Eye (tissue), 1 donor: ENCODE results near the gene SCUBE1.
A peak's percentile ranks its signal among the peaks of the same experiment; 100 is the strongest.

ENCODE experiments used
- DNase-seq: peaks from one replicate; pipeline ENCODE4 v3.0.0-alpha.2; 2015

The SCUBE1 gene

DNA sequence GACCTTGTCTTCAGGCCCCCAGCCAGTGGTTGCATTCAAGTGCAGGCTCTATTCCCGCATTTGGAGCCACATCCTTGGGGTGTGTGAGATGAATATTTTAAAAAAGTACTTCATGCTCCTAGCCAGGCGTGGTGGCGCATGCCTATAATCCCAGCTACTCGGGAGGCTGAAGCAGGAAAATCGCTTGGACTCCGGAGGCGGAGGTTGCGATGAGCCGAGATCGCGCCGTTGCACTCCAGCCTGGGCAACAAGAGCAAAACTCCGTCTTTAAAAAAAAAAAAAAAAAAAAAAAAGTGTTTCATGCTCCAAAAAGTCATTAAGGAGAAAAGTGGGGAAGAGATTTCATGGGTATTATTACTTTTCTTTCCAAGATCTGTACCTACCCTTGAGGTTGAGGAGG is 18.0 kb downstream of the SCUBE1 start:
- no peak for DNase-seq

GRCh38 chr22:43320943-43321900 is 21.9 kb downstream of the SCUBE1 start:
- no peak for DNase-seq

GRCh38 chr22:43319661-43320486 is 23.3 kb downstream of the SCUBE1 start:
- DNase-seq = no peak

GRCh38 chr22:43317239-43317638 is 25.9 kb downstream of the SCUBE1 start:
- peak; percentile 71 for DNase-seq

DNA sequence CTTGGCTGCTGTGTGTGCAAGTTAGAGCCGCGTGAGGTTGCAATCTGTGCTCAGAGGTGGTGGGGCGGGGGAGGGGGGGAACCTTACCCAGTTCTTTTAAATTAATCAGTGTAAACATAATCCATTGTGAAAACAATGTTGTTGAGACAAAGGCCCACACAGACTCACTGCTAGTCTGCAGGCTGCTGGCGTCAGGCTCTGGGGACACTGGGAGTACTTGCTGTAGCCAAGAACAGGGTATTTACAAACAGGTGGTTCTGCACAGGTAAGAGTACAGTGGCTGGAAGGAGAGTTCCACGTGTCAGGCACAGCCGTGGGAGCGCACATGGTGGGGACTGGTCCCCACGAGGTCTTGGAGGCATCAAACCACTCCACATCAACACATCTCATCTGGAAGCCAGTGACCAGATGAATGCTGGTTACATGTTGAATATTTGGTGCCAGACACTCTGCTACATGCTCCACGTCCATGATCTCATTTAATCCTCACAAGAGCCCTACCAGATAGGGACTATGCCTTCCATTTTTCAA is 27.4 kb downstream of the SCUBE1 start:
- DNase-seq = no peak

GRCh38 chr22:43314611-43315010 is 28.6 kb downstream of the SCUBE1 start:
- no peak for DNase-seq

DNA sequence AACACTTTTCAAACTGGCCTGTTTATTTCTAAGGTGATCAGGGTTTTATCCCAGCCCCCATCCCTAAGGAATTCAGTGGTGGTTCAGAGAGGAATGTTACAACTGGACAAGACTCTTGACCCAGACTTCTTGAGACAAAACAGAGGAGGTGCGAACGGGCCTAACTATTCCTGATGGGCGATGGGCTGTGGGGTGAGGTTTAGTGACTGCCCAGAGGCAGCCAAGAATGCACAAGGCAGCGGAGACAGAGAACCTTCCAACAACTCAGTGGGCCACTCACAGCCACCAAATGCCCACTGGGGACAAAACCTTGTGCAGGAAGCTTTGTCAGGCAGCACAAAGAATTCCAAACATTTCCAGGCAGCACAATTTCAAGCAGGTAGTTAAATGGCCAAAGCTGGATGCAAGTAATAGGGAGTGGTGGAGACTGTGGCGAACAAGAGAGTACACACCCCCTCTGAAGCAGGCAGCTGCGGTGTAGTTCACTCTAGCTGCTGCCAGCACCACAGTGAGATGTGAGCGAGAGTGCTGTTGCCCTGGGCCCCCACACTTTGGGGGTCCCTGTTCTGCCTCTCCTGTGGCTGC is 29.2 kb downstream of the SCUBE1 start:
- no peak for DNase-seq

- DNase-seq = peak; percentile 59
Observed at GRCh38 chr22:43313244-43313889, 29.8 kb downstream of the SCUBE1 start.

- no peak for DNase-seq
Observed at GRCh38 chr22:43312608-43313007, 30.6 kb downstream of the SCUBE1 start.

DNA sequence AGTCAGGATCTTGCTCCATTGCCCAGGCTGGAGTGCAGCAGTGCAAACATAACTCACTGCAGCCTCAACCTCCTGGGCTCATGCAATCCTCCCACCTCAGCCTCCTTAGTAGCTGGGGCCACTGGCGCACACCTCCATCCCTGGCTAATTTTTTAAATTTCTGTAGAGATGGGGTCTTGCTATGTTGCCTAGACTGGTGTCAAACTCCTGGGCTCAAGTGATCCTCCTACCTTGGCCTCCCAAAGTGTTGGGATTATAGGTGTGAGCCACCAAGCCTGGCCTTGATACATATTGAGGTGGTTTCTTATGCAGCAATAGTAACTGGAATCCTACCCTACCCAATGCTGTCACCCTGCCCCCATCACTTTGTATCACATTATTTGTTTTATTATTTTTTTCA is 32.4 kb downstream of the SCUBE1 start:
- DNase-seq = no peak

DNA sequence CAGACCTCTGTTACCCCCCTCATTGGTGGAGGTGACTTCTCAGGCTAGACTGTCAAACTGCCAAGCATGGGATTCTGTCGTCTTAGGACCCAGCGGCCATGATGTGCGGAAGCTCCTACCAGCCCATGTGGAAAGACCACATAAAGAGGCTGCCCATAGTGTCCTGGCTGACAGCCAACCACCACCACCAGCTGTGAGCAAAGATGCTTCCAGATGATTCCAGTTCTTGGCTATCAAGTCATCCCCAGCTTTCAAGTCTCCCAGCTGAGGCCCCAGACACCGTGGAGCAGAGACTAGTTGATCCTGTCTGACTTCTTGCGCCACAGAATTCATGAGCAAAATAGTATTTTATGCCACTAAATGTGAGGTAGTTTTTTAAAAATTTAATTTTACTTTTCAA is 32.9 kb downstream of the SCUBE1 start:
- DNase-seq = peak; percentile 68

DNA sequence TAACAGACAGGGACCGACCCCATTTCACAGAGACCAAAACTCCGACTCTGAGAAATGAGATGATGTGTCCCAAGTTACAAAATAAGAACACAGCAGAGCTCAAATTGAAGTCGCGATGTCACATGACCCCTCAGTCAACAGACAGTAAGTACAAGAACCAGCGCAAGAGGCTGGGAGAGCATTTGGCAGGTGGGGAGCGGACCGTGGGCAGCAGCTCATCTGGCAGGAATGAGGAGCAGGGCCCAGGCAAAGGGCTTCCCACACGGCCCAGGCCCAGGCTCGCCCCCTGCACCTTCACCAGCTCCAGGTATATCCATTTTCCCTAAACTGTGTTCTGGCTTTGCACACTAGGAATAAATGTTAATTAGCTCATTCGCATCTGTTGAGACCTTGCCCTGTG is 34.3 kb downstream of the SCUBE1 start:
- no peak for DNase-seq

DNA sequence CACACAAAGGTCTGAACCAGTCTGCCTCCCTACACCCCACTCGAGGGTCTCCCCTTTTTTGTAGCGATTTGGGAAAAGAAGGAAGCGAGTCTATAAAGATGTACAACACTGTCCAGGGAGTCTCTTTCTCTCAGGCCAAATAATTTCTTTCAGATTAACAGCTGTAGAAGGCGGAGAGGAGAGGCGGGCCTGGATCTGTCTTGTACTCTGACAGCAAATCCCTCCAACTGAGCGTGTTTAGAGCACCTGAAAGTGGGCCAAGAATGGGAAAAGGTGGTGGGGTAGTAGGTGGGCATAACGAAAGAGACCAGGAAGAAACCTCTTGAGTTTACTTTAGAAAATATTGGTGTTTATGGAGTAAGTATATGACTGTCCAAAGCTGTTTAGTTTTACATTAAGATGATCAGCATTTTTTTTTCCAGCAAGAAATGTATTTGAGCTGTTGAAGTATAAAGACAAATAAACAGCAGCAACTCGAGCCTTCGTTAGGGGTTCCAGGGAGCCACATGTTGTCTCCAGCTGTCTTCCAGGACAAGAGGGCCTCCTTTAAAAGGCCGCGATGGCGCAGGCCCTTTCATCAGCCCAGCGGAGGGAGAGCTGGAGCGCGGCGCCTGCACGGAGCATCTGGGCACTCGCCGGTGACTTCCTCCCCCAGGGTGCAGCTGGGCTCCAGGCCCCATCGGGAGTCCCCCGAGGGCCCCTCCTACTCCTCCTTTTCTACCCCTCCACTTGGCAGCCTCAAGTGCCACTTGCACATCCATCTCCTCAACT is 34.9 kb downstream of the SCUBE1 start:
- DNase-seq = peak; percentile 50

DNA sequence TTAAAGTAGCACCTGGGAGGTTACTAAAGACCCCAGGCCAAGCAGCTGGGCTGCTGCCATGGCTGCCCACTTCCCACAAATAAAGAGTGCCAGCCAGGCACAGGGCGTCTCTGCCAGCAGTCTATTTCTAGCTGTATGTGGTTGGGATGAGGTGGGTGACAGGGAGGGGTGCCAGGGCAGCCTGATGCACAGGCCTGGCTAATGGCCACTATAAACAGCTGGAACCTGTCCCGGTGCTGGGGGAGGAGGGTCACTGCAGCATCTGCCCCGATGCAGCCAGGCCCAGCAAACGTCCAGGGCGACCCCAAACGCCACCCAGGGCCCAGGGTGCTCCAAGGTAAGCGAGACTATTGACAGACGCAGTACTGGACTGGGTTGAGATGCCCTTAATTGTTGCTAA is 37.4 kb downstream of the SCUBE1 start:
- DNase-seq = no peak

DNA sequence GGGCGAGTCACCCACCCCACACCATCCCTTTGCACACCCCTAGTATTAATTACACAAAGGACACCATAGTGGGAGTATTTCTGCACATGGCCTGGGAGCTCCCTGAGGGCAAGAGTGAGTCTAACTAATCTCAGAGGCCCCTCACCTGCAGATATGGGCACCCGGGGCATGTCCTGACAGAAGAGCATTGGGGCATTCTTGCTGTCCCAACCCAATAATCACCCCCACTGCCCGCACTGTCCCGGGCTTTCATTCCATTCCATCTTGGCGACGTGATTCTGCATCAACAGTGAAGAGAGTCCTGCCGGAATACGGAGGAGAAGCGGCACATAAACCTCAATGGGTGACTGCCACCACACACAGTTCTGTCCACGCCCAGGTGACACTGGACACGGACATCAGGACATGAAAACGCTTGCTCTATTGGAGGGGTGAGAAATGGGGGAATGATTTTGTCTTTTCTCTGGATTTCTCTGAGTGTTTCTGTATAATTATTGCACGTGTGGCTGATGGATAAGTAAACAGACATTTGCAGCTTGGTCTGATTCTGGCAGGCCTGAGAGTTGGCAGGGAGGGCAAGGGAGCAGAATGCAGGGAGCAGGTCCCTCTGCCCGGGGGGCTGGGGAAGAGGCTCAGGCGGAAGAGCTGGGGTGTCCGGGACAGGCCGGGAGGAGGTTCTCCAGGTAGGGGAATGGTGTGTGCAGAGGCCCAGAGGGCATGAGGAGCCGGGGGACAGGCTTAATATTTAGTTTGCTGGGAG is 38.2 kb downstream of the SCUBE1 start:
- no peak for DNase-seq

- no peak for DNase-seq
Observed at GRCh38 chr22:43303751-43304150, 39.4 kb downstream of the SCUBE1 start.

DNA sequence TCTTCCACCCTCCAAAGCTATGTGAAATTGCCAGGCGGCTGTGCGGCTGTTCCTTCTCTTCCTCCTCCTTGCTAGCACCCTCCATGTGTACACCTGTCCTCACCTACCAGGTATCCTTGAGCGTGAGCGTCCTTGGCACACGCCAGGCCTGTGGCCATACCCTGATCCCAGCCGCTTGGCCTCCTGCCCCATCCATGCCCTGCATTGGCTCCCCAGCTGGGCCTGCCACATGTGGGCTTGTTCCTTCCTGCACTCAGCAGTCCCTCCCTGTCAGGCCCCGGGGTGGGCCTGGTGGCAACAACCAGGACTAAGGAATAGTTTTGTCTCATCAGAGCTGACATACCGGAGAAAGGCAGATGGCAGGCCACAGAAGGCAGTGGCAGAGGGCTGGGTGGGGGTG is 40.0 kb downstream of the SCUBE1 start:
- no peak for DNase-seq

DNA sequence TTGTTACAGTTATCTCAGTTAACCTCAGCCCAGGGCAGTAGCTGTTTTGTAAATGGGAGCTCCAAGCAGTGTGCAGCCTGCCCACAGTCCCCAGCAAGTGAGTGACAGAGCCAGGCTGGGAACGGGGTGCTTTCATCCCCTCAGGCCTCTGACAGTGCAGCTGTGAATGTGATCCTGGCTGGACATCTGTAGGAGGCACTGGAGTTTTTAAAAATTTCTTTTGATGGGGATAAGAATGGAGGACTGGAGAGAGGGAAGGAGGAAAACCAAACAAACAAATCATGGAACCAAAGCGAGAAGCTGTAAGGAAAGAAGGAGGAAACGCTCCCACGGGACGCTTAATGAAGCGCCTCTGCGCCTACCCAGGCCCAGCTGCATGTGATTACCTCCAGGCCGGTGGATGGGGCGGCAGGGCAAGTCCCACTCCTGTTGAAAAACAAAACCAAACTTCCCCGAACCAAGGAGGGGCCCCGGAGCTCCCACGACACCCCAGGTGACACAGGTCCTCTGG is 40.6 kb downstream of the SCUBE1 start:
- DNase-seq = no peak

DNA sequence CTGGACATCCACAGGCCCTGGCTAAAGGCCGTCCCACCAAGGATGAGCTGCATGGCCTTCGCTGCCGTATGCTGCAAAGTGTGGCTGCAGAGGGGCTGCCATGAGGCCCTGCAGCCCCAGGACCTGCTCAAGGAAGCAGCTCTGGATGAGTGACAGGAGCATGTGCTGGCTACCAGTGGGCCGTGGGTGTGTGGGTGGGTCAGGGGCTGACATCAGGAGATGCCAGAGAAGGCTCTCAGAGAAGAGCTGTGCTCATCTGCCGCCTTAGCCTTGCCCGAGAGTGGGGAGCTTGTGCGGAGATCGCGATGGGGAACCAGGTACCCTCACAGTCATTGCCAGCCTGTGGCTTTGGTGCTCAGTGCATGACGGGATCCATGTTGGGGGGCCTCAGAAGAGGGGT is 41.3 kb downstream of the SCUBE1 start:
- no peak for DNase-seq

- no peak for DNase-seq
Observed at GRCh38 chr22:43300891-43301676, 42.1 kb downstream of the SCUBE1 start.
